HG03439 (cell line): Measurements from ENCODE around the gene FOXO1.
A peak's percentile ranks its signal among the peaks of the same experiment; 100 is the strongest.

Experiments
- ATAC-seq: cut with Tn5 transposase; IDR thresholded peaks from one replicate; pipeline ENCODE4 v1.9.1; 2021; ENCODE audit warnings: mild to moderate bottlenecking, moderate library complexity; ENCODE audit not compliant: unreplicated experiment

FOXO1 gene

DNA sequence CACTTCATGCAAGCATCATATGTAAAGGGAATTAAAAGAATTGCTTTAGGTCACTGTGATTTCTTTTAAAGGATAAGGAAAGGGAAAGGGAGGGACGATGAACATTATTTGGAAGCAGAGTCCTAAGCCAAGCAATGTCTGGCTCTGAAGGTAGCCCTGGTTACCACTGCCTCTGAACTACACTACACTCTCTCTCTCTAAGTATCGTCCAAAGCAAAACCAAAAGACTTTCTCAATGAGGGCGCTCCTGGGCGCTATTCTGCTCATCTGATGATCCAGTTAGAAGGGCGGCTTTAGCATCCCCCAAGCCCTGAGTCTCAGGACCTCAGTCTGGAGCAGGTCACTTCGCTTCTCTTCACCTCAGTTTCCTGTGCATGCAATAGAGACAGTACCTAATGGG lies 26.2 kb downstream of the FOXO1 start:
- ATAC-seq, result no peak

DNA sequence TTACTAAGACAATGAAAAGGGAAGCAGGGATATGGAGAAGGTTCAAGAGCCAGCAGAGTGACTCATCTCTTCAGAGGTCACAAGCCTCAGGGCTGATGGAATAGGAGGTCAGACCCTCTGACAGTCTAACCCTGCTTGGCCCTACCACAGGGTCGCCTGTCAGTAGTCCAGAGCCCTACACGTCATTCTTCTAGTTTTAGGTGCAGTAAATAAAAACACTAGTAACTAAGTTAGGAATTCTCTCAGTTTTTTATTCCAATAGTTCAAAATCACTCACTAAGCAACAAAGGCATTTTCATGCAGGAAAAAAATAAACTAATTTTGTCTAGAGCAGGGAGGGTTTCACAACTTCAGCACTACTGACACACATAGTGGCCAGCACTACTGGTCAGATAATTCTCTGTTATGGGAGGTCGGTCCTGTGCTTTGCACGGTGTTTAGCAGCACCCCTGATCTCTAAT lies 27.2 kb downstream of the FOXO1 start:
- ATAC-seq, result no peak

DNA sequence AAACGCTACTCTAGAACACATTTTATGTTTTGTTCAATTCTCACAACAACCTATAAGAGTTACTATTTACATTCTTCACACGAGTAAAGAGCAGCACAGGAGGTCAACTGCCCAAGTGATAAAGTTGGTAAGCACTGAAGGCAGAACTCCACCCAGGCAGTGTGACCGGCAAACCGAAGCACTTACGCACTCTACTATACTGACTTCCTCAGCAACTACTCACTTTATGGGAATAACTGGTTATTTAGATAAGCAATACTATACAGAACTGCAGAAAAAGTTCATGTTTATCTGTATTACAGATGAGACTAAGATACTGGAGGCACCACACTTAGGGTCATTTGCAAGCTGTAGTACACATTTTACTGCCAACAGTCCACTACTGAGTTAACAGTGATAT lies 28.8 kb downstream of the FOXO1 start:
- ATAC-seq, result no peak

DNA sequence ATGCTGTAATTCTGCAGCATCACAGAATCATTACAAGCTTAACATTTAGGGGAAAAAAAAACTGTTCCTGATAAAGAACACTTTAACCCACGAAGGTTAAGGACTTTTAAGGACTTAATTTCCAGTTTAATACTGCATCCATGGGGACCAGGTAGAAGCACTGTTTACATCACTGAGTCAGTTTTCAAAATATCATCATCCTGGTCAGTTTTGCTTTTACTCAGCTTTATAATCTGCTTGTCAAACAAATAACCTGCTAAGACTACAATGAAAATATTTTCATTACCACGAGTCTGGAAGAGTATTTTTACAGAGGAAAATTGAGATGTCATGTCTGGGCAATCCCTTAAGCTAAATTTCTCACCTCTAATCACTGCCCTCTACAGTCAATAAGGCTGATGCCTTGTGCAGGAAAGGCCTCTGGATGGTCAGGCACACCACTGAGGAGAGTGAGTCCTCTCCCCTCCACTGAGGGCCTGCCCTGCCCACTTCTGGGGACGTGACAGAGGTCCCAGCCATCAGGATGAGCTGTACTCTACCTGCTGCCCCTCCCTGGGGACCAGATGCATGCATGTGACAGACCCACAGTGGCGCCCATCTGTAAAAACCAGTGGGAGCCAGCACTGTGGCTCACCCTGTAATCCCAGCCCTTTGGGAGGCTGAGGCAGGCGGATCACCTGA lies 31.0 kb downstream of the FOXO1 start:
- no peak for ATAC-seq

DNA sequence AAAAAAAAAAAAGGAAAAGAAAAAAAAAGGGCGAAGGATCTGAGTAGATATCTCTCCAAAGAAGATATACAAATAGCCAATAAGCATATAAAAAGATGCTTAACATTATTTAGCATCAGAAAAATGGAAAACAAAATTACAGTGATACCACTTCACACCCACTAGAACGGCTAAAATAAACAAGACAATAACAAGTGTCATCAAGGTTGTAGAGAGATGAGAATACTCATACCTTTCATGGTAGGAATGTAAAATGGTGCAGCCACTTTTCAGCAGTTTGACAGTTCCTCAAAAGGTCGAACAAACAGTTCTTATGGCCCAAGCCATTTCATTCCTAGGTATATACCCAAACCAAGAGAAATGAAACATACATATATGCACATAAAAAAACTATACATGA lies 33.5 kb downstream of the FOXO1 start:
- no peak for ATAC-seq

DNA sequence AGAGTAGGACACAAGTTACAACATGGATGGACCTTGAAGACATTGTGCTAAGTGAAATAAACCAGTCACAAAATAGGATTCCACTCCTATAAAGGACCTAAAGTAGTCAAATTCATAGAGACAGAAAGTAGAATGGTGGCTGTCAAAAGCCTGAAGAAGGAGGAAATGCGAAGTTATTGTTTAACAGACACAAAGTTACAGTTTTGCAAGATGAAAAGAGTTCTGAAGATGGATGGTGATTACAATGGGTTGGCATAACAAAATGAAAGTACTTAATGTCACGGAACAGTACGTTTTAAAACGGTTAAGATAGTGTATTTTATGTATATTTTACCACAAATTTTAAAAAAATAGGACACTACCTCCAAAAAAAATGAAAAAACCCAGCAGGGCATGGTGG lies 34.8 kb downstream of the FOXO1 start:
- ATAC-seq, result no peak

DNA sequence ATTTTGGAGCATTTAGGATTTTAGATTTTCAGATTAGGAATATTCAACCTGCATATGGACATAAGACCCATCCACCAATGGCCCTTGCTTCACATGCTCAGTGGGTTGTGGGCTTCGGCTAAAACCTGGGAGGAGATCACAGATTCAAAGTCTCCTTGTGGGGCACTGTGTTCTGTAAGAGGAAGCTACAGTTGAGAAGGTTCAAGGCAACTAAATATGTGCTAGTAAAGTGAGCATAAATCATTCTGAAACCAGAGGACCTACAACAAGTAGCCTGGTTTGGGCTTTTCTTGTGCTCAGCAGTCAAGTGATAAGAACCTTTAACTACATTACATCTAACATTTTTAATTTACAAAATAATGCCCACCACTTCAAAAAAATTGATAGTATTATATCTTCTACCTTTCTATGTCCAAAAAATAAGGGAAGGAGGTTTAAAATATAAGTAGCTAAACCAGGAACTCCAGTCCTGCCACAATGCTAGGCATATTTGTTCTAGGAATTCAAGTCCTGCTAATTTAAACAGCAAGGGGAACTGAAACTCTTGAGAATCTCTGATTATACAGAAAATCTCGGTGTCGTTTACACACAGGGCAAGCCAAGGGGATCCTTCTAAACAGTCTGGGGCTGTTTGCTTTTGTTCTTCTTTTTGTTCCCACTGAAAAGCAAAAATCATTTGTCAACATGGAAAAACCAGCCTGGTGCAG lies 36.6 kb downstream of the FOXO1 start:
- ATAC-seq, result peak; percentile 79

DNA sequence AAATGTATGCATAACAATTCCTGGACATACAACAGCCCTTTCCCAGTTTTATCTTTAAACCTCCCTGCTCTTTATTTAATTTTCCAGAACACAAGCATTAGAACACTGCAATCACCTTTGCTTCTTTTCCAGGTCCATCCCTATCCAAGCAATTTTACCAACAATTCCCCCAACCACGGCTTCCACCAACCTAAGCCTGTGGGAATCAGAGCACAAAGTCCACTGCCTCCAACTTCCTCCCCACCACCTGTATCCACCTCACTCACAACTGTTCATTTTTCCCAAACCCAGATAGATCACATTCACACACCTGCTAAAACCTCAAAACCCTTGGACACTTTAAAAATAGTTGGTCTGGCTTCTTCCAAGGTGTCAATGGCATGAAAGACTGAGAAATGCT lies 39.5 kb downstream of the FOXO1 start:
- ATAC-seq, result no peak

DNA sequence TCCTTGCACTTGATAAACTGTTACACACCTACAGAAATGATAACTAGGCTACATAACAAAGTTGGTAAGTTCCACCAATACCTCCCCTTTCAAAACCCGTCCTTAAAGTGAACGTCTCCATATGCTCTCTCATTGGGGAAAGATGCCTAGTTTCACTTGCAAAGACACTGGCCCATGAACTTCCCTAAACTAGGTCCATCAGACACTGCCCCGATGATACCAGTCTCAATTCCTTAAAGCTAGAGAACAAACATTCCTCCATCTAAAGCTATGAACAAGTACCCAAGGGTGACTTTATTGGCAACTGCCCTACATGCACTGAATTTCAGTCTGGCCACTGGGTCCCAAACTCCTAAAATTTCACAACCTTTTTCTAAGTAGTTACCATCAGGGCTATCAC lies 39.9 kb downstream of the FOXO1 start:
- ATAC-seq, result no peak

DNA sequence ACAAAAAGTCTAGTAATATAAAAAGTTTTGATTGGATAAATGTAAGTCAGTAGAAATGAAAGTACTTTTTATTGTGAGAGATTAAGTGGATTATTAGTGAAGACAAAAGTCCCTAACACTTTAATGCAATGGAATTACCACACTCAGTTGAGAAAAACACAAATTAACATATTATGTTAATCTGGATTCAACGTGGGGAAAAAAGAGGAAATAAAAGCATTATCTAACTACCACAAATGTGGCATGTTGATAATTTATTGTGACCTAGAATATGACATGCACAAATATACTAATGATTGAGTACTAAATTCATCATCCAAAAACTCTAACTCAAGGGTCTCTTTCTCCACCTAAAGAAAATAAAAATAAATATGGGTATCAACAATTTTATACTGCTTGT lies 41.5 kb downstream of the FOXO1 start:
- ATAC-seq, result no peak

DNA sequence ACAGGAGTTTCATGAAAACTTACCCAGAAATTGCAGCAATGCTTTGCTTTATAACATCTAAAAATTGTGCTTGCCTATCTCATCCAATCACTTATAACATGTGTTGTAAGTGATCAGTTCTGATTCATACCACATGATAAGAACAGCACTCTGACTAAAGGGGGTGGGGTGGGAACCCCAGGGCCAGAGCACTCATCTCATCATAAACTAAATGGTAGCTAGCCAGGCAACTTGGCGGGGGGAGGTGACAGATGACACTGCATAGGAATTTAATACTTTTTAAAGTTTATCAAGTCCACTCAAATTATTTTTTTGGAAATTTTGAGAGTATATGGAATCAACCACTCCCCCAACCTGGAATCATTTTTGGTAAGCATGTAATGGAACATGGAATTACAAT lies 42.1 kb downstream of the FOXO1 start:
- ATAC-seq, result no peak

DNA sequence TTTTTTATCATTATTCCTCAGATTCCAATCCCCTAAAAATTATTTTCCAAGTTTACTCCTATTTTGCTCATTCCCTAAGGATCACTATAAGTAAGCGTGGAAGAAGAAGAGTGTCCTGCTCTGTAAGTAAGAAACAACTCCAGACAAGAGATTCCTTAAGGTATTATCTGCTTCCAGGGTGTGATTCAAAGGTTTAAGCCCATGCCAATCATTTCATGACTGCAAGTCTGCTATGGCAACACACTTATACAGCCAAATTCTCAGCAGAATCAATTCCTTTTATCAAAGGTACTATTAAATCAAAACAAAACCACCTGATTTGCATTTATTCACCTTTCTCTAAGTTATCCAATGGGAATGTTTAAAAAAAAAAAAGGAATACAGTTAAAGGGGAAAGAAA lies 43.7 kb downstream of the FOXO1 start:
- no peak for ATAC-seq

DNA sequence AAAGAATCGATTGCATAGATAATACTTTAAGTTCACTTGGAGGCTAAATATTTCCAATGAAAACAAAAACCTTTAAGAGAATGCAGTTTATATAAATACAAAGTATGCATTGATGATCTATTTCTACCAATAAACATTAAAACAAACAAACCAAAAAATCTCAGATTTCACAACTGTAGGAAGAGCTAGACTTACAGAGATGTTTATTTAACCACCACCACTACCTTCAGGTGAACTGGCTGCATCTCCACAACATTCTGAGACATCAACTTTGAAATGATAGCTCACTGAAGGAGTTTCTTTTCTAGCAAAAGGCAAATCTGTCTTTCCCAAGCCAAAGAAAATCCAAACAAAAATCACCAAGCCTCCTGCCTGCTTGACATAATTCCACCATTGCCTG lies 44.2 kb downstream of the FOXO1 start:
- no peak for ATAC-seq

DNA sequence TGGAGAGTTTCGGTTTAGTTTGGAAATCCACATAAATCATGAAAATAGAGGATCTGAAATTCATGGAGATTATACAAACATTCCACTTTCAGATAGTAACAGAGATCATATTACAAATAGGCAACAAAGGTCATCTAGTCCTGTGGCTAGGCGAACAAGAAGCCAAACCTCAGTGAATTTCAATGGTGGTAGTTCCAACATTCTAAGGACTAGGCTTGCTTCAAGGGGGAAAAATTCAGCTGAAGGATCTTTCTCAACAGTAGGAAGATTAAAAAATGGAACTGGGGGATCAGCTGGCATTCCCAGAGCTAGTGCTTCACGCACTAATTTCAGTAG lies 47.0 kb downstream of the FOXO1 start:
- ATAC-seq, result no peak

DNA sequence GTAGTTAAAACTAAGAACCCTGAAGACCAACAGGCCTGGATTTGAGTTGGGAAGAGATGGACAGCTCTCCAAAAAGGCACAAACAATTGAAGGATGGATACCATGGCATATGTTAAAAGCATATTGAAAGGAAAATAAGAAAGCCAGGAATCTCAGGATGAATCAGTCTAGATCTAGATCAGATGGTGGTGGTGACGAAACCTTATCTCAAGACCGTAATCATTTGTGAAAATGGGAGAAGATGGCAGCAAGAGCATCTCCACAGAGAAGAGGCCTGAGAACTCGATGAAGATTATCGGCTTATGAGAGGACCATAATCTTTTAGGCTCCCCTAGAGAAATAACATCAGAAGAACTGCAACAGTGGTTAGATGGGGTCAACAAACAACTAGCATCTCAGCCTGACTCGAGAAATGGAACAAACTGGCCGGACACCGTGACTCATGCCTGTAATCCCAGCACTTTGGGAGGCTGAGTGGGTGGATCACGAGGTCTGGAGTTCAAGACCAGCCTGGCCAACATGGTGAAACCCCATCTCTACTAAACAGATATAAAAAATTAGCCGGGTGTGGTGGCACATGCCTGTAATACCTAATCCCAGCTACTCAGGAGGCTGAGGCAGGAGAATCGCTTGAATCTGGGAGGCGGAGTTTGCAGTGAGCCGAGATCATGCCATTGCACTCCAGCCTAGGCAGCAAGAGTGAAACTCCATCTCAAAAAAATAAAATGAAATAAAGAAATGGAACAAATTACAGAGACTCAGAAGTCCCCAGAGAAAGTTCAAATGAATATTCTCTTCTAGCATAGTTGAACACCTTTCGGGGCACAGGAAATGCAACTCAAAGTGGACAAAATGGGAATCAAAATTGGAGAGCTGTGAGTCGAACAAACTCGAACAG lies 47.6 kb downstream of the FOXO1 start:
- no peak for ATAC-seq

DNA sequence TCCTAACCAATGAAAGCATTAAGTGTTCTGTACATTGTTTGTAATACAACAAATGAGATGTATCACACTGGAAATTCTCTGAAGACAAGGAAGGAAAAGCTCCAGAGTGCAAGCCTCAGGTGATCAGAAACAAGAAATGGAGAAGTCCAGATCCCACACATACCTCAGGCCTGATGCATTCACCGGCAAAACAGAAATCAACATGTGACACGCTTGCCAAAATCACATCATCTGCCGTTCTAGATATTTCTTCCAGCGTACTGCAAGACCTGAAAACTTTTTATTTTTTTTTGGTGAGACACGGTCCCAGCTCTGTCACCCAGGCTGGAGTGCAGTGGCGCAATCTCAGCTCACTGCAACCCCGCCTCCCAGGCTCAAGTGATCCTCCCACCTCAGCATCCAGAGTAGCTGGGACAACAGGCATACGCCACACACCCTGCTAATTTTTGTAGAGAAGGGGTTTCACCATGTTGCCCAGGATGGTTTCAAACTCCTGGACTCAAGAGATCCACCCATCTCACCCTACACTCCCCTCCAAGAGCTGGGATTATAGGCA lies 48.6 kb downstream of the FOXO1 start:
- ATAC-seq, result no peak

DNA sequence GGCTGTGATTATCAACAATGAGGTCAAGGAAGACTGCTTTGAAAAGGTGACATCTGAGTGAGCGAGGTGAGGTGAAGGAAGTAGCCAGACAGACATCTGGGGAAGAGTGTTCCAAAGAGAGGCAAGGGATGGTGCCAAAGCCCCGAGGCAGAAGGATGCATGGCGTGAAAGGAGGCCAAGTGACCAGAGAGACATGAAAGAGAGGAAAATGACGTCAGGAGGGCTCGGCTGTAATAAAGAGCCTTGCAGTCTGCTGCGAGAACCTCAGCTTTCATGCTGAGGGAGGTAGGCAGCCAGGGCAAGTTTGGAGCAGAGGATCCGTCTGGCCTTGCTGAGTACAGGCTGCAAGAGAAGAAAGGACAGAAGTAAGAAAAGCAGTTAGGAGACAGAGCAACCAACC lies 50.8 kb downstream of the FOXO1 start:
- ATAC-seq, result no peak

DNA sequence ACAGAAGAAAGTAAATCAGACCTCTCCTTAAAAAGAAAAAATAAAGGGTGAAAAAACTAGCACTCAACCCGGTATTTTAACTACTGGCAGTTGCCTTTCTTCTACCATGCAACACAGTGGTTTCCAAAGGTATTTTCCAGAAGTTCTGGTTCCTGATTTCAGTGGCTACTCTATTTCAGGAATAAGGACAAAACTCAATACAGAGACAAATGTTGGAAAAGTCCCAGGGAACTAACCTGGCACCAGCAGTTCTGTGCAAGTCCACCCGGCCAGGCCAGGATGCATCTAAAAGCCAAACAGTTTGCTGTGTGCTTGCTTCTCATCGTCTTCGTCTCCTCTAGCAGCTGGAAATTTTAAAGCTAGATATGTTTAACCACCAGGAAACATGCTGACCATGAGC lies 52.5 kb downstream of the FOXO1 start:
- no peak for ATAC-seq

DNA sequence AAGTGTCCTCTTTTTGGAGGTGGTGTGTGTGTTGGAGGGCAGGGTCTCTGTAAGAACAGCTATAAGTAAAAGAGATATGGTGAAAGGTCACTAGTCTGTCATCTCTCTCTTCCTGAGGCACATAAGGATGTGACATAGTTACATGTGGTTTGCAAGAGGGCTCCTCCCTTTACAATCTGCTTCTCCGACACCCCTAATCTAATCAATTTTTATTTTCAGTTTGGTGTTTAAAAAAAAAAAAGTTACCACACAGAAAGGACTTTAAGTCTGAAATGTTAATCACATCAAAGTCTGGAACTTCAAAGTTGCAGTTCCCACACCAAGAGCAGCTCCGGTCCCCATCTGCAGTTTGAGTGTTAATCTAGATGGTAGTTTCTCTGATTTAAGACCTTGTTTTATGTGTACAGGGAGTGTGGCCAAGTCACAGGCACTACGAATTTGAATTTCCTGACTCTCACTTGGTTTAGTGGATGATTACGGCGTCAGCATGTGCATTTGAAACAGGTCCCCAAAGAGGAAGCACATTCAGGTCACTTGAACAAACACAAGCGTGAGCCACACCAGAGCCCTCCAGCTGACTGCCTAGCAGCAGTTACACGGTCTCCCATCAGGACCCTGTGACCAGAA lies 53.1 kb downstream of the FOXO1 start:
- ATAC-seq, result peak; percentile 75

DNA sequence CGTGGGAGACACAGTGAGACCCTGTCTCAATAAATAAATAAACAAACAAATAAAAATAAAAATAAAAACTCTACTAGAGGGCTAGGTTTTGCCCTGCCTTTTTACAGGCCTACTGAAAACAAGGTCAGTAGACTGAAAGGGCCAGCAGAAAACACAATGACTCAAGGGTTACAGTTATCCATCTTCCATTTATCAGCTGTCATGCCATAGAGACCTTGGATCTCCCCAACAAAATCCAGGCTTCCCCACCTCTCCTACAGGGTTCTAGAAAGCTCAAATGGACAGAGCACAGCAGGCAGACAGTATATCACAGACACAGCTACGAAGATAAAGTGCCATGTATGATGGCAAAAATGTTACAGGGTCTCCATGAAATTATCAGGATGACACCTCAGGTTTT lies 54.4 kb downstream of the FOXO1 start:
- ATAC-seq, result no peak

DNA sequence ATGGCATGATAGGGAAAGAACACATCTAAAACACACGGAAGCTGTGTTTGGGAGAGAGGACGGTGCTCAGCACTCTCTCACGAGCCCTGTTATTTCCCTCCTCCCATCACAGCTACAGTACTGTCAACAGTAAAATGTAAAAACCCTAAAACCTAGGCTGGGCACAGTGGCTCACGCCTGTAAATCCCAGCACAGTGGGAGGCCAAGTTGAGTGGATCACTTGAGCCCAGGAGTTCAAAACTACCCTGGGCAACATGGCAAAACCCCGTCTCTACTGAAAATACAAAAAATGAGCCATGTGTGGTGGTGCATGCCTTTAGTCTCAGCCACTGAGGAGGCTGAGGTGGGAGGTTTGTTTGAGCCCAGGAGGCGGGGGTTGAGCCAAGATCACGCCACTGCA lies 54.8 kb downstream of the FOXO1 start:
- ATAC-seq, result no peak
